ENCODE data around the gene CACNB1.
"Not testable (repeated sequence)": the region's sequence is repeated elsewhere in the genome, so short reads cannot be mapped to it uniquely, and the experiment has no call there.

Gene CACNB1

DNA sequence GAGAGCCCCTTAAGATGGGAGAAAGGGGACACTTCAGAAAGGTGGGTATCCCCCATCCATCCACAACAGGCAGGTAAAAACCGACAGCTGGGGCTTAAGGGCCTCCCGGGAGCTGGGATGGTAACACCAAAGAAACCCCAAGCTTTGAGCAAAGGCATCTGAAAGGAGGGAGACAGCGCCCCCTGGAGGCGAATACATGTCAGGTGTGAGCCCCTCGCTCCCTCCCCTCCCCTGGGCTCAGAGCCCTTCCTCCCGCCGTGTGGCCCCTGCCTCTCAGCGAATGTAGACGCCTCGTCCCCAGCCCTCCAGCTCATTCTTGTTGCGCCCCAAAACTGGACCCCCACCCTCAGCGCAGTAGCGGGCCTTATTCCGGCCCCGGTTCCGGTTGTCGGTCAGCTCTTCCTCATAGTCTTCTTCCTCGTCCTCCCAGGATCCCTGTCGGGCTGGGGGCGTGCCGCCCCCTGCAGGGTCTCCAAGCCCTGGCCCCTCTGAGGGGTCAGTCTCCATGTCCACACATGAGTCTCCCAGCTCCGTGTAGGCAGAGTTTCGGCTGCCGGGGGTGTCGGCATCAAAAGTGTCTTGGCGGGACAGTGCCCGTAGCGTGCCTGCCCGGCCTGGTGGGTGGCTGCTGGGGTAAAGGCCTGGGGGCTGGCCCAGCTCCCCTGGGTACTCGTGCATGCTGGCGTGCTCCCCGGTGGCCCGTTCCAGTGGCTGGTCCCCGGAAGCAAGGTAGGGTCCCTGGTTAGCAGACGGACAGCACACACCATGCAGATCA lies 22.4 kb downstream of the CACNB1 start:
- peak; percentile 52 to 55 for DNase-seq (ENCODE audit: low read depth in 2 of 2)

DNA sequence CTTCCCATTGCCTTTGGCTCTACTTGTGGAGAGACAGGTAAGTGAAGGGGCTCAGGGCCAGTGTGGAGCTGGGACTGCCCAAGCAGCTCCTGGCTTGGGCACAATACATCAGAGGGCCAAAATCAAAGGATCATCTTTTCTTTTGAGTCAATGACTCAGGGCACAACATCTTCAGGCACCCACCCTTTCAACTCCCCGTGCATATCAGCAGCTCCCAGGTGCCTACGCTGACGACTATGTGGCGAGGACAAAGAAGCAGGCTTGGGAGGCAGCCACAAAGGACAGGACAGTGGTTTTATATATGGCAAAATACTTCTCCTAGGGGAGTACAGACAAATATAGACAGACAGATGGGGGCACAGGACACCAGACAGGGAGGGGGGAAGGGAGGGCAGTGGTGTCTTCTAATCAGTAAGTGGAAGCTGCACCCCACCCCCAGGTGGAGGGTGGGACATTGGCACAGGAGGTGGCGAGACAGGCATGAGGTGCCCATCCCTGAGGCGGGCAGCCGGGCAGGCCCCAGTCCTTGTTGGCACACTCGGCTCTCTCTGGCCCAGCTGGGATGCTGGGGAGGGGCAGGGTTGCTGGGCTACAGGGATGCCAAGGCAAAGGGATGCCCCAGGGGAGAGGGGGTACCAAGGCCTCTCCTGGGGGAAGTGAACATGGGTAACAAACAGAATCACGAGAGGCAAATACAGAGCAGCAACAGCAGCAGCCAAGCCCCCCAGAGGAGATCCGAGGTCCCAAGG lies 23.8 kb downstream of the CACNB1 start:
- no peak for DNase-seq (ENCODE audit: low read depth in 2 of 2)

DNA sequence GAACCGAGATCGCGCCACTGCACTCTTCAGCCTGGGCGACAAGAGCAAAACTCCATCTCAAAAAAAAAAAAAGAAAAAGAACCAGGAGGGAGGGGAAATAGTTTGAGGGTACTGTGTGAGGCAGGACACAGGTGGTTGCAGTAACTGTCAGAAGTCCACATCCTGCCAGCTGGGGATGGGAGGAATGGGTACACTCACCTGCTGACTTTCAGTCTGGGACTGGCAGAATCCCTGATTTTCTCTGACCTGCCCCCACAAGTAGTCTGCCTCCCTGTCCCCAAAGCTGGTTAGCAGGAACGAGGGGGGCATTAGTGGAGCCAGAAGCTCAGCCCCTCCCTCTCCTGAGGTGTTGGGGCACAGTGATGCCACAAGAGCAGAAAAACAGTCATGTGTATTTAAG lies 24.4 kb downstream of the CACNB1 start:
- DNase-seq (ENCODE audit: low read depth in 2 of 2): no peak

DNA sequence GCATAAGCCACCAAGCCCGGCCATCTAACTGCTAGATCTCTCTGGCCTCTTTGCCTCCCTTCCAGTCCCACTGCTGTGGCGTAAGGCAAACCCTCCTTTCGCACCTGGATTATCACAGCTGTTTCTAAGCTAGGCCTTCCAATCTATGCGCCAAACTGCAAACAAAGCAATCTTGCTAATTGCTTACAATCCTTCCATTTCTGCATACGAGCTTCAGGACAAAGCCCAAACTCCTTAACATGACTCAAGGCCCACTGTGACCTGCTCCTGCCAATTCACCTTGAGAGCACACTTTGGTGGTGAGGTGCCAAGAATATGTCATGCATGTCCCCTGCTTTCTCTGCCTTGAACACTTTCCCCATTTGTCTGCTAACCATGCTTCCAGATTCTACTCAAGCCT lies 25.5 kb downstream of the CACNB1 start:
- DNase-seq (ENCODE audit: low read depth in 2 of 2): no peak

DNA sequence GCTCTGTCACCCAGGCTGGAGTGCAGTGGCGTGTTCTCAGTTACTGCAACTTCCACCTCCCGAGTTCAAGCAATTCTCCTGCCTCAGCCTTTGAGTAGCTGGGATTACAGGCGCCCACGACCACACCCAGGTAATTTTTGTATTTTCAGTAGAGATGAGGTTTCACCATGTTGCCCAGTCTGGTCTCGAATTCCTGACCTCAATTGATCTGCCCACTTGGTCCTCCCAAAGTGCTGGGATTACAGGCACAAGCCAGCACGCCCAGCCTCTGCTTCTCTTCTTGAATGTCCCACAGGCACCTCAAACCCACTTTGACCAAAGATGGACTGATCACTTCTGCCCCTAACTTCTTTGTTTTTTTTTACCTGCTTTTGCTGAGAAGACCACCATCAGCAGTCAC lies 26.9 kb downstream of the CACNB1 start:
- no peak for DNase-seq (ENCODE audit: low read depth in 2 of 2)

DNA sequence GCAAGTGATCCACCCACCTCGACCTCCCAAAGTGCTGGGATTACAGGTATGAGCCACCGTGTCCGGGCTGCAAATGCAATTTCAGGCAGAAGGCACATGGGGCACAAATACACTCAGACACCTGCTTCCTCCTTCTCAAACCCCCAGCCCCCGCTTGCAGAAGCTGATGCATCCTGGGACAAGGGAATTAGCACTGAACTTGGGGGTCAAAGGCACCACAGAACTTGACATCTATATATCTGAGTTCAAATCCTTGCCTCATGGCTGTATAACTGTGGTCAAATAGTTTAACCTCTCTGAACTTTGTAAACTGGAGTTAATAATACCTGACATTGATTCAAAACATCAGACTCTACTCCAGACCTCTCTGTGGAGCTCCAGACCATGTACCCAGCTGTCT lies 27.4 kb downstream of the CACNB1 start:
- no peak for DNase-seq (ENCODE audit: low read depth in 2 of 2)

DNA sequence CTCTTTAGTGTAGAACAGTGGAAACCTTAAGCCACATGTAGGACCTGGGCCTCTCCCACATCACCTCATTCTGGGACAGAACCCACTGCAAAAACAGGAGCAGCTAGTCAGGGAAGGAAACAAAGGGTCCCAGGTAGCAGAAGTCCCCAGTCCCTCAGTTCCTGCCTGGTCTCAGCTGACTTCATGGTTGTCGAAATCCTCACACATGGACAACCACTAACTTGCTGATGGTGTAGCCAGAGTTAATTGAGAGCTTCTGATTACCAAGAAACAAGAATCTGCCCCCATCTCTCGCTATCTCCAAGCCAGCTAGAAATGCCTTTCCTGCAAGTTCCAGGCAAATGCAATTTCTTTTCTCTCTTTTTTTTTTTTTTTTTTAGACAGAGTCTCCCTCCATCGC lies 28.0 kb downstream of the CACNB1 start:
- DNase-seq (ENCODE audit: low read depth in 2 of 2): no peak

DNA sequence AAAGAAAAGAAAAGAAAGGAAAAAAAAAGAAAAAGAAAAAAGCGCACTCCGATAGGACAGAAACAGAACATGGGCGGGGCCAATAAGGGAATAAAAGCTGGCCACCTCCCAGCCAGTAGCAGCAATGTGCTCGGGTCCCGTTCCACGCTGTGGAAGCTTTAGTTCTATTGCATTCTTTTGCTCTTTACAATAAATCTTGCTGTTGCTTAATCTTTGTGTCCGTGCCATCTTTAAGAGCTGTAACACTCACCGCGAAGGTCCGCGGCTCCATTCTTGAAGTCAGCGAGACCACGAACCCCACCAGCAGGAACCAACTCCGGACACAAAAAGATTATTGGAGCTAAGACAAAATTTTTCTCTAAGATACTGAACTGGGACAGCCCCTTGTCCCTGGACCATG lies 28.4 kb downstream of the CACNB1 start:
- no peak for DNase-seq (ENCODE audit: low read depth in 2 of 2)

DNA sequence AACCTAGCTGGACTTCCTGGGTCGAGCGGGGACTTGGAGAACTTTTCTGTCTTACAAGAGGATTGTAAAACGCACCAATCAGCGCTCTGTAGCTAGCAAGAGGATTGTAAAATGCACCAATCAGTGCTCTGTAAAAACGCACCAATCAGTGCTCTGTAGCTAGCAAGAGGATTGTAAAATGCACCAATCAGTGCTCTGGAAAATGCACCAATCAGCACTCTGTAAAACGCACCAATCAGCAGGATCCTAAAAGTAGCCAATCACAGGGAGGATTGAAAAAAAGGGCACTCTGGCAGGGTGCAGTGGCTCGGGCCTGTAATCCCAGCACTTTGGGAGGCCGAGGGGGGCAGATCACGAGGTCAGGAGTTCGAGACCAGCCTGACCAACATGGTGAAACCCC lies 29.0 kb downstream of the CACNB1 start:
- DNase-seq (ENCODE audit: low read depth in 2 of 2): not testable (repeated sequence)

DNA sequence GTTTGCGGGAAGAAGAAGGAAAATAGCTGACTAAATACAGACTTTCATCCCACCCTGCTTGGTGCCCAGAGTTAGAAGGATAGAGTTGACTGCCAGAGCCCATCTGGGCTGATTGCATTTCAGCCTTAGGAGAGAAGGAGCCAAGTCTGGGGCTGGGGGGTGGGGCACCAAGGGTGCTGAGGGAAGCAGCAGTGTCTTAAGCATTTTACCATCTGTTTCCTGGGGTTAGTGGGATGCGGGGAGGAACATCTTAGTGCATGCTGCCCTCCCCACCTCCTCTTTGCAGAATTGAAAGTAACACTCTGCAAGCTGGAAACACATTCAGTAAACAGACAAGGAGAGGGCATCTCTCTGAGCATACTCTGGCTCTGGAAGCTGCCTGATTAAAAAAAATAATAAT lies 30.0 kb downstream of the CACNB1 start:
- no peak for DNase-seq (ENCODE audit: low read depth in 2 of 2)

DNA sequence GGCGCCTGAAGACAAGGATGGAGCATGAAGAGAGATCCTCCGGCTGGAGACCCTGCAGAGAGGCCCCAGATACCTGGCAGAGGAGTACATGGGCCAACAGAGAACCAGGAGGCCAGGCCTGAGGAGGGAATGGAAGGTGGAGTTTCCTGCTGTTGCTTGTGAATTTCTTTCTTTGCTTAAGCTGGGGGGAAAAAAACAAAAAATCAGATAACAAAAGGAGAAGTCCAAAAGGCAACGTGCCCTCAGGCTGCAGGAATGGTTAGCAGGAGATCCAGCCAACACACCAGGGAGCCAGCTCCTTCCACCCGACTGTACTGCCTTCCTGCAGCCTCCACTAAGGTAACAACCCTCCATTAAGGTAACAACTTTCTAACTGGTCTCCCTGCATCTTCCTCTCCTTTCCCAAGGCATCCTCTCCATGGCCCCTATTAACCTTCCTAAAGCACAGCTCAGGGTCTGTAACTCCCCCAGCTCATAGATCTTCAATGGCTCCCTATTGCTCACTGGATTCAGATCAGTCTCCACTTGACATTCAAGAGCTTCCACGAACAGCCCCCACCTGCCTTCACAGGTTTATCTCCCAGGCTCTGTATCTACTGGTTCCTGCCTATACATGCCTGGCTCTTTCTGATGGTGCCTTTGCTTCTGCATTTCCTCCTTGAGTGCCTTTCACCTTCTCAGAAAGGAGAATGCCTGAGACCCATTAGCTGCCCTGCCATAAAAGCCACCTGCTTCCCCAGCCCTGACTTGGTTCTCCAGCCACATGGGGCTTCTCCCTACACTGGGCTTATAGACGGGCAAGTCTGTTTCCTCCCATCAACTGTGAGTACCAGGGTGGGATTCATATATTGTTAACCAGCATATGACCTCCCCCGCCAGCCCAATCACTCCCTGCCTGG lies 30.8 kb downstream of the CACNB1 start:
- no peak for DNase-seq (ENCODE audit: low read depth in 2 of 2)

DNA sequence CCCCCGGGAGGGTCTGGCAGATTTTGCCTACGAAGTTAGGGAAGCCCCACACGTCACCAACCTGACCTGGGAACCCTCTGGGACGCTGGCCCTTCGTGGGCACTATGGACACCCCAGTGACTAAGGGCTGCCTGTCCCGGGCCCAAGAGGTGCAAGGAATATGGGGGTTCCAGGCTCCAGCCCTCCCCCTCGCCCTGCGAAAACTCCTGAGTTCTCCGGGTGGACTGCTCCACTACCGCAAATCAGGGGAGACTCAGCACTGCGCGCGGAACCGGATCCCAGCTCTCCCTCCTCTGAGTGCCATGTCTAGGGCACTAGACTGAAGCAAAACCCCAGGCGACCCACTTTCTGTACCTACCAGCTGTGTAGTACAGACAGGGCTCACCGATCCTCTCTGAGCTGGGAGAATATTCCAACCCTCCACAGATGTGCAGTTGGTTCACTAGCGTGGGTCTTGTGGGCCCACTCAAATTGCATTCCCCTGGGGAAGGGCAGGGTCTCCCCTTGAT lies 31.6 kb downstream of the CACNB1 start, which contains the start of gene ARL5C:
Gene ARL5C (minus strand): TSS at position 321 of the 509 bp plus-strand sequence. CDS start 401 bp downstream, outside the sequence.
- DNase-seq (ENCODE audit: low read depth in 2 of 2): no peak

DNA sequence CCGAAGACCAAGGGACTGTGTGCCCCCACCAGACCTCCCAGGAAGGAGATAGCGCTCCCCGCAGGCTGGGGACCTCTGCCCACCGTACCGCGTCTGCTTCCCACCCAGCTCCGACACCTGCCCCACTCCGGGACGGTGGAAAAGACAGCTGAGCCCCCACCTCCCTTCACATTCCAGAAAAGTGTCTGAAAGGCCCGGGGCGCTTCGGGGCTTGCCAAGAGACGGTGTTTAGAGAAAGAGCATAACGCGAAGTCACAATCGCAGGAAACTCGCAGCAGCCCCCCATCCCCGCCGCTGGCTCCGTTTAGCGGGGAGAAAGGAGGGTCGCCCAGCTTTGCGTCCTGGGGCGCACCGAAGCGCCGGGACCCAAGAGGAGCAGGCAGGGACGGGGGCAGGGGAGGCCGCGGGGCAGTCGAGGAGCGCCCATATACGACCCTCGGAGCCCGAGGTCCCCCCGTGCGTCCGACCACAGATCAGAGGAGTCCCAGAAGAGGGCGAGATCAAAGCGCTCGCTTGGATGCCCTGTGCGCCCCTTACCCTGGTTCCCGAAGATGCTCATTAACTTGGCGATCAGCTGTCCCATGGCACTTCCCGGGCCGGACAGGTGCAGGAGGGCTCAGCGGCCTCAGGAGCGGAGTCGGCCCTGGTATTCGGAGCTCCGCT lies 32.2 kb downstream of the CACNB1 start:
- no peak for DNase-seq (ENCODE audit: low read depth in 2 of 2)

DNA sequence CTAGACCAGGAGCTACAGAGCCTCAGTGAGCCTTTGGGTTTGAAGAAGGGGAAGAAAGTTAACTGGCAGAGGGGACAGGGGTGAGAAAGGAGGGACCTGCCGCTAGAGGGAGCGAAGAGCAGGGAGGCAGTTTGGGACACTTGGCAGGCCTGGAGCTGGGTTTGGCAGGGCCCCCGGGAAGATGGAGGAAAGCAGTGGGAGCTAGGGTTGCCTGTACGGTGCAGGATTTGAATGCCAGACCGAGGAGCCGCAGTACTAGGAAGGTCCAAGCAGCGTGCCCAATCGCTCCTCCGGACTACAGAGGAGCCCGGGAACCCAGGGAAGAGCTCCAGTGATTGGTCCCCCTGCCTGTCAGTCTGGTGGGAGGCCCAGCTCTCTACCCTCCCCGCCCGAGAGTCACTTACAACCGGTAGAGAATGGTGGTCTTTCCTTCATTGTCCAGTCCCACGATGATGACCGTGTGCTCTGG lies 32.8 kb downstream of the CACNB1 start:
- peak in 1 of 2 donors; percentile 58 for DNase-seq (ENCODE audit: low read depth in 2 of 2)

DNA sequence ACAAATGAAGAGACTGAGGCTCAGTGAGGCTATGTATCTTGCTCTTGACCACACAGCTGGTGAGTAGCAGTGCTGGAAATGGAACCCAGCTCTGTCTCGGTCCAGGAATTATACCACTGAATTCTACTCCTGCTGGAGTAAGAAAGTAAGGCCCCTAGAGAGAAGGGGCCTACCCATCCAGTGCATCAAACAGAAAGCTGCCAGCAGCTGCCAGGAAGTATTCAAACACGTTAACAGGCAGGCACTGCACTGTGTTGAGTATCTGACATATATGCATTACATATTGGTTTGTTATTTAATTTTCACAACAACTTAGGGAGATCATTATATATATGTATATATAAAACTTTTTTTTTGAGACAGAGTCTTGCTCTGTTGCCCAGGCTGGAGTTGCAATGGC lies 35.5 kb downstream of the CACNB1 start:
- DNase-seq (ENCODE audit: low read depth in 2 of 2): no peak

DNA sequence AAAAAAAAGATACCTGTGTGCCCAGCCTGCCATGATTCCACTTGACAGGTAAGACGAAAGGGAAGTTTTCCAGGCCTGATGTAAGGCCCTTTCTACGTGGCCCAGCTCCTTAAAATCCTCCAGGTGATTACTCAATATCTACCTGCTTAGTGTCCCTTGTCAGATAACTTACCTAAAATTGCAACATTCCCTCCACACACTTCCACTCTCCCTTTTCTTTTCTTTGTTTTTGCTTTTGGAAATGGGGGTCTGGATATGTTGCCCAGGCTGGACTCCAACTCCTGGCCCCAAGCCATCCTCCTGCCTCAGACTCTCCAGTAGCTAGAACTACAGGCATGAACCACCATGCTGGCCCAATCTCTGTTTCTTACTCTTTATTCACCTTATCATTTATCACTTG lies 38.8 kb downstream of the CACNB1 start:
- no peak for DNase-seq (ENCODE audit: low read depth in 2 of 2)

DNA sequence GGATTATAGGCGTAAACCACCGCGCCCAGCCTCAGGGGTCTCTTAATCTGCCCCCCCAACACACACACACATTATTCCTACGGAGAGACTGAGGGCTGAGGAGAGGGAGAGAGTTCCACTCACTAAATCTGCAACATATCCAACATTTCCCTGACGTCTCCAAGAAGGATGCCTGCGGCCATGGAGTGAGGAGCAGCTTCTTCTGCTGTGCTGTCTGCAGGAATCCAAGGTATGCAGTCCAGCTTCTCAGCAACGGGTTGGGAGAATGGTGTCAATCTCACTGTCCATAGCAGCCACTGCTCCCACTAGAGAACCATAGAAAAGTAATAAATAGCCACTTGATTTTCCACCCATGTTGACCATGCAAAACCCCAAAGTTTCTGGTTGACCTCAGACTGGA lies 41.0 kb downstream of the CACNB1 start:
- no peak for DNase-seq (ENCODE audit: low read depth in 2 of 2)

DNA sequence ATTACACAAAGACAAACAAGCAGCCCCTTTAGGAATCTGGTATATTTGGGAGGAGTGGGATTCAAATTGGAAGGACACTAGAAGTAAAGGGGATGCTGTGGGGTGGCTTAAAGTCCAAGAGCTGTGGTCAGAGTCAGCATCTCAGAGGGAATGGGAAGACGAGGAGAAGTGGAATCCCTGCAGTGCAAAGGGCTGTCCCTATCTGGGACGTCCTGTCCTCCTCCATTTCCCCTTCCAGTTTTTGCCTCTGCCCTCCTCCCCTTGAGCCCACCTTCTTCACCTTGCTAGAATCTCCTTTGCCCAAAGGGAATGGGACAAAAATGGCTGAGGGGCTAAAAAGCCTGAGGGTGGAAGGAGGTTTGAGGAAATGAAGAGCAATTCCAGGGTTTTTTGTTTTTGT lies 41.8 kb downstream of the CACNB1 start:
- DNase-seq (ENCODE audit: low read depth in 2 of 2): no peak

DNA sequence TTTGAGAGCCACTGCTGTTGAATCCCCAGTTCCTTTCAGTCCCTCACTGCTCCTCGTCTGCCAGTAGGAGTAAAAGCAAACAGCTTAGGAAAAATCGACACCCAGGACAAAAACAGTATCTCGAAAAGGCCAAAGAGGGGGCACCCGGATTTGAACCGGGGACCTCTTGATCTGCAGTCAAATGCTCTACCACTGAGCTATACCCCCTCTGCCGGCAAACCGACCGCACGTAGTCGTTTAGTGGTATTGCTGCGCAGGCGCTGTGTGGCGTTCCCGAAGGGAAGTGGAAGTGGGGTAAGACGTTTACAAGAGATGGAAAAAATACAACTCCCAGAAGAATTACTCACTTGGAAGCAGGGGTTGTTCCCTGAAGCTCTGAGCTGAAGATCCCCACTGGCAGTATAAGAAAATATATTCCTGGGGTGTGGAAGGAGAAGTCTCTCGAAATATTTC lies 43.8 kb downstream of the CACNB1 start:
- peak; percentile 86 to 95 for DNase-seq (ENCODE audit: low read depth in 2 of 2)

DNA sequence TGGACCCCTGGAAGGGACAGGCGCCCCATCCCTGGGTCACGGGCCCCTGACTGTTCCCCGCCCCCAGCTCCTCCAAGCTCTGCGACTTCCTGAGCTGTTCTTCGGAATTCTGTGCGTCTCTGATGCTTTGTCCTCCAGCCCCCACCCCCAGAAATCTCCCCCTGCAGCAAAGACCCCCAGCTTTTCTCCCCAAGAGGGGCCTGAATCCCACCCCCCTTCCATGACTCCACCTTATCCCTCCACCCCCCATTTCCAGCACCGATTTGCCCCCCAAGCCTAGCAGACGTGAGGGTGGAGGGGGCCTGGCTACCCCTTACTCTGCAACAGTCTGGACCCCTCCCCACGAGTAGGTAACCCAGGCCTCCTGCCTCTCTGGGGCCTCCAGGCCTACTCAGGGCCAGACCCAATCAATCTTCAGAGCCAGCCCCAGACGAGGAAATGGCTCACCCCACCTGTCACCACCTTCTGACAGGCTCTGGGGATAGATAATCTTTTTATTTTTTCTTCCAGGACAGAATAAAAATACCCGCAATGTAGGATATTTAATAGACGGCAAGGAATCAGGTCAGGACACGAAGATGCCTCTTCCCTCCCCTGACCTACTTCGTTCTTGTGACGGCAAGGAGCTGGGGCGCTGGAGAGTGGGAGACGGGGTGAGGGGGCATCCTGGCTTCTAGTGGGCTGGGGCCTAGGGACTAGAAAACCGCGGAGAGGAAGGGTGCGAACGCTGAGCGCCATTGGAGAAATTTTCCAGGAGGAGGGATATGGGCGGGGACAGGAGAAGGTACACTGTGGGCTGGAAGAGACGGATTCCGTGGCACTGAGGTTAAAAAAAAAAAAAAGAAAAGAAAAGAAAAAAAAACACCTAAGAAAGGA lies 45.3 kb downstream of the CACNB1 start:
- no peak for DNase-seq (ENCODE audit: low read depth in 2 of 2)
